ENCODE data around the gene CDC37. TPM values are rescaled to one million over a fixed set of nuclear protein-coding genes. Genes with fewer than 3 reads are reported as not detected.
A peak's percentile ranks its signal among the peaks of the same experiment; 100 is the strongest.

The CDC37 gene
- total RNA-seq, 6 donors from 2014 or later, result 104 to 388 (median 169) TPM

GRCh38 chr19:10395917-10396316 lies 7.4 kb downstream of the CDC37 start:
- Histone ChIP-seq H3K27ac (no peak overlapping the region), H3K36me3 (peaks cover 30 to 78% (median 58%) of the 10 kb centered on the region in 4 donors), H3K4me1 (peaks cover 7 to 15% (median 9%) of the 10 kb centered on the region in 4 donors), H3K9me3 (no peaks in the 10 kb centered on the region), H3K27me3 (no peaks in the 10 kb centered on the region), H3K4me3 (no peak overlapping the region)
- no peak for TF ChIP-seq CTCF (IDR thresholded peaks at IDR 0.05)
- no peak for TF ChIP-seq POLR2AphosphoS5 (IDR thresholded peaks at IDR 0.05)
- TF ChIP-seq POLR2A (IDR thresholded peaks at IDR 0.05), result no peak
- TF ChIP-seq EP300 (IDR thresholded peaks at IDR 0.05), result no peak
- WGBS, 2 donors, result 75 to 79% methylated on average over 22 to 24 of the region's 24 CpGs
- DNase-seq (peak in 1 of 2 donors; percentile 78), ATAC-seq (ENCODE audit: low FRiP score in 2 of 2) (no peak)

- Histone ChIP-seq H3K4me3 (no peak overlapping the region), H3K36me3 (peaks cover 30 to 76% (median 61%) of the 10 kb centered on the region in 4 donors), H3K4me1 (peaks cover 2 to 10% (median 5%) of the 10 kb centered on the region in 4 donors), H3K9me3 (no peaks in the 10 kb centered on the region), H3K27ac (no peak overlapping the region), H3K27me3 (no peaks in the 10 kb centered on the region)
- 90 to 94% methylated on average over 20 to 24 of the region's 26 CpGs for WGBS, 2 donors
- DNase-seq (peak in 1 of 2 donors; percentile 77), ATAC-seq (ENCODE audit: low FRiP score in 2 of 2) (no peak)
- TF ChIP-seq EP300 (IDR thresholded peaks at IDR 0.05) (no peak), POLR2AphosphoS5 (IDR thresholded peaks at IDR 0.05) (no peak), CTCF (IDR thresholded peaks at IDR 0.05) (no peak)
Measured at GRCh38 chr19:10395436-10395835, 7.9 kb downstream of the CDC37 start.

GRCh38 chr19:10395003-10395402 lies 8.3 kb downstream of the CDC37 start:
- WGBS, 2 donors, result 92 to 97% methylated on average over 12 of the region's 12 CpGs
- no peaks in the 10 kb centered on the region for H3K27me3 ChIP-seq
- H3K9me3 ChIP-seq, result no peaks in the 10 kb centered on the region
- no peak for DNase-seq
- no peak overlapping the region for H3K27ac ChIP-seq
- H3K36me3 ChIP-seq, result peaks cover 30 to 72% (median 61%) of the 10 kb centered on the region in 4 donors
- no peak for ATAC-seq (ENCODE audit: low FRiP score in 2 of 2)
- no peak overlapping the region for H3K4me3 ChIP-seq
- peaks cover 0 to 5% (median 1%) of the 10 kb centered on the region in 4 donors for H3K4me1 ChIP-seq
- TF ChIP-seq POLR2AphosphoS5 (IDR thresholded peaks at IDR 0.05), result no peak
- no peak for TF ChIP-seq EP300 (IDR thresholded peaks at IDR 0.05)
- TF ChIP-seq CTCF (IDR thresholded peaks at IDR 0.05), result no peak
- no peak for TF ChIP-seq POLR2A (IDR thresholded peaks at IDR 0.05)

GRCh38 chr19:10393137-10393536 lies 10.2 kb downstream of the CDC37 start:
- H3K27ac ChIP-seq, result no peak overlapping the region
- no peak overlapping the region for H3K4me3 ChIP-seq
- H3K27me3 ChIP-seq, result no peaks in the 10 kb centered on the region
- TF ChIP-seq EP300 (IDR thresholded peaks at IDR 0.05), result no peak
- no peak for TF ChIP-seq POLR2A (IDR thresholded peaks at IDR 0.05)
- no peak for TF ChIP-seq POLR2AphosphoS5 (IDR thresholded peaks at IDR 0.05)
- TF ChIP-seq CTCF (IDR thresholded peaks at IDR 0.05), result no peak
- H3K36me3 ChIP-seq, result peaks cover 30 to 66% (median 60%) of the 10 kb centered on the region in 4 donors
- no peaks in the 10 kb centered on the region for H3K9me3 ChIP-seq
- DNase-seq (peak in 1 of 2 donors; percentile 86), ATAC-seq (ENCODE audit: low FRiP score in 2 of 2) (no peak)
- H3K4me1 ChIP-seq, result peaks cover 5 to 11% (median 7%) of the 10 kb centered on the region in 4 donors
- WGBS, 2 donors, result 91 to 97% methylated on average over 17 to 24 of the region's 24 CpGs

- no peak for TF ChIP-seq CTCF (IDR thresholded peaks at IDR 0.05)
- TF ChIP-seq POLR2A (IDR thresholded peaks at IDR 0.05), result no peak
- TF ChIP-seq POLR2AphosphoS5 (IDR thresholded peaks at IDR 0.05), result no peak
- no peak for TF ChIP-seq EP300 (IDR thresholded peaks at IDR 0.05)
- H3K36me3 ChIP-seq, result peaks cover 30 to 65% (median 59%) of the 10 kb centered on the region in 4 donors
- 87 to 90% methylated on average over 6 of the region's 6 CpGs for WGBS, 2 donors
- no peak overlapping the region for H3K27ac ChIP-seq
- H3K4me3 ChIP-seq, result no peak overlapping the region
- DNase-seq (no peak), ATAC-seq (ENCODE audit: low FRiP score in 2 of 2) (no peak)
- peaks cover 5 to 11% (median 7%) of the 10 kb centered on the region in 4 donors for H3K4me1 ChIP-seq
- no peaks in the 10 kb centered on the region for H3K9me3 ChIP-seq
- no peaks in the 10 kb centered on the region for H3K27me3 ChIP-seq
Measured at GRCh38 chr19:10392120-10392519, 11.2 kb downstream of the CDC37 start.

All from upper lobe of left lung (tissue), 6 donors.